A673 (cell line): Measurements from ENCODE around the gene KLHDC9.
"Not testable (repeated sequence)": the region's sequence is repeated elsewhere in the genome, so short reads cannot be mapped to it uniquely, and the experiment has no call there.

ENCODE experiments used
- EZH2 ChIP-seq: fragments of 200-600 bp; sonication (generic); IDR thresholded peaks from 2 replicates; pipeline ENCODE4 v1.6.1; 2017; ENCODE audit warnings: borderline replicate concordance, low read depth, mild to moderate bottlenecking, mixed read lengths, antibody characterized with exemption, low read length; ENCODE audit not compliant: poor library complexity, severe bottlenecking
- TF ChIP-seq, protein P1 (sequence below): fragments of 300-800, 200-600 bp; sonication (generic); conservative IDR thresholded peaks from 2 replicates; pipeline ENCODE4 v1.5.1; 2017; ENCODE audit warnings: low read depth, mild to moderate bottlenecking, antibody characterized with exemption, low read length, moderate library complexity, mixed read lengths

GRCh38 chr1:161115961-161116360 lies 17.8 kb downstream of the KLHDC9 start:
- TF ChIP-seq, protein P1, sequence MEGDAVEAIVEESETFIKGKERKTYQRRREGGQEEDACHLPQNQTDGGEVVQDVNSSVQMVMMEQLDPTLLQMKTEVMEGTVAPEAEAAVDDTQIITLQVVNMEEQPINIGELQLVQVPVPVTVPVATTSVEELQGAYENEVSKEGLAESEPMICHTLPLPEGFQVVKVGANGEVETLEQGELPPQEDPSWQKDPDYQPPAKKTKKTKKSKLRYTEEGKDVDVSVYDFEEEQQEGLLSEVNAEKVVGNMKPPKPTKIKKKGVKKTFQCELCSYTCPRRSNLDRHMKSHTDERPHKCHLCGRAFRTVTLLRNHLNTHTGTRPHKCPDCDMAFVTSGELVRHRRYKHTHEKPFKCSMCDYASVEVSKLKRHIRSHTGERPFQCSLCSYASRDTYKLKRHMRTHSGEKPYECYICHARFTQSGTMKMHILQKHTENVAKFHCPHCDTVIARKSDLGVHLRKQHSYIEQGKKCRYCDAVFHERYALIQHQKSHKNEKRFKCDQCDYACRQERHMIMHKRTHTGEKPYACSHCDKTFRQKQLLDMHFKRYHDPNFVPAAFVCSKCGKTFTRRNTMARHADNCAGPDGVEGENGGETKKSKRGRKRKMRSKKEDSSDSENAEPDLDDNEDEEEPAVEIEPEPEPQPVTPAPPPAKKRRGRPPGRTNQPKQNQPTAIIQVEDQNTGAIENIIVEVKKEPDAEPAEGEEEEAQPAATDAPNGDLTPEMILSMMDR: not testable (repeated sequence)
- not testable (repeated sequence) for TF ChIP-seq EZH2
